T-helper 17 cell (primary cell): ENCODE measurements around the gene MUC2. TPM values are rescaled to one million over a fixed set of nuclear protein-coding genes. Genes with fewer than 3 reads are reported as not detected.

Experiments
- ATAC-seq: fragments of 150-1000 bp; cut with Tn5 transposase; 2 replicates; pipeline ENCODE4 v1.10.0; 2021; ENCODE audit warnings: mild to moderate bottlenecking, moderate library complexity
- DNase-seq, 3 donors: peaks; one replicate each; pipeline versions ENCODE4 v3.0.0 to v3.0.0-alpha.2; 2020 to 2021
- H3K9me3 ChIP-seq: one replicate; pipeline ENCODE4 v1.7.0; 2013; ENCODE audit warnings: low read length, mild to moderate bottlenecking; ENCODE audit not compliant: control insufficient read depth, poor library complexity, severe bottlenecking
- H3K27ac Mint-ChIP-seq: one replicate; pipeline ENCODE4 v1.8.0; 2022; ENCODE audit warnings: mild to moderate bottlenecking, moderate library complexity, mixed read lengths
- H3K27me3 Mint-ChIP-seq: one replicate; pipeline ENCODE4 v1.8.0; 2022; ENCODE audit warnings: mixed read lengths
- H3K36me3 Mint-ChIP-seq: one replicate; pipeline ENCODE4 v1.8.0; 2022; ENCODE audit warnings: low read depth, mixed read lengths
- H3K4me1 Mint-ChIP-seq: one replicate; pipeline ENCODE4 v1.8.0; 2022; ENCODE audit warnings: mild to moderate bottlenecking, mixed read lengths
- H3K4me3 Mint-ChIP-seq: one replicate; pipeline ENCODE4 v1.8.0; 2022; ENCODE audit warnings: mild to moderate bottlenecking, moderate library complexity, mixed read lengths
- total RNA-seq, 4 donors: library from RNA in 2 of 4; stranded (reverse) in 2 of 4; gene quantifications; one replicate each; pipeline ENCODE4 v1.2.3 and lab custom pipeline; 2022 to 2026

MUC2 gene
- total RNA-seq, 2 donors from 2014 or later: not detected

GRCh38 chr11:1060852-1061616, 13.6 kb upstream of the MUC2 start:
- H3K36me3 Mint-ChIP-seq: no peaks in the 10 kb centered on the region
- ATAC-seq (no peak), DNase-seq (no peak)
- H3K9me3 ChIP-seq: no peaks in the 10 kb centered on the region
- H3K27ac Mint-ChIP-seq: no peak overlapping the region
- no peak overlapping the region for H3K4me3 Mint-ChIP-seq
- peaks cover 9% of the 10 kb centered on the region for H3K4me1 Mint-ChIP-seq
- peaks cover 38% of the 10 kb centered on the region for H3K27me3 Mint-ChIP-seq

GRCh38 chr11:1062075-1062820, 12.4 kb upstream of the MUC2 start:
- H3K27me3 Mint-ChIP-seq: peaks cover 29% of the 10 kb centered on the region
- H3K27ac Mint-ChIP-seq: peak overlapping the region; percentile 46
- no peak for ATAC-seq
- no peaks in the 10 kb centered on the region for H3K36me3 Mint-ChIP-seq
- H3K4me1 Mint-ChIP-seq: peaks cover 9% of the 10 kb centered on the region
- peak in 1 of 3 donors; percentile 1 for DNase-seq
- no peak overlapping the region for H3K4me3 Mint-ChIP-seq
- H3K9me3 ChIP-seq: no peaks in the 10 kb centered on the region

- Mint-ChIP-seq H3K4me1 (peaks cover 9% of the 10 kb centered on the region), H3K27me3 (peaks cover 23% of the 10 kb centered on the region), H3K27ac (no peak overlapping the region), H3K36me3 (no peaks in the 10 kb centered on the region), H3K4me3 (no peak overlapping the region)
- H3K9me3 ChIP-seq: no peaks in the 10 kb centered on the region
- ATAC-seq (no peak), DNase-seq (no peak)
Observed at GRCh38 chr11:1064167-1064566, 10.5 kb upstream of the MUC2 start.

- Mint-ChIP-seq H3K4me3 (no peak overlapping the region), H3K27ac (no peak overlapping the region), H3K4me1 (peaks cover 5% of the 10 kb centered on the region), H3K27me3 (peaks cover 27% of the 10 kb centered on the region), H3K36me3 (no peaks in the 10 kb centered on the region)
- DNase-seq (peak in 1 of 3 donors; percentile 0), ATAC-seq (no peak)
- no peaks in the 10 kb centered on the region for H3K9me3 ChIP-seq
Observed at GRCh38 chr11:1067812-1068496, 6.7 kb upstream of the MUC2 start.

- ATAC-seq (no peak), DNase-seq (no peak)
- H3K4me1 Mint-ChIP-seq: peaks cover 2% of the 10 kb centered on the region
- H3K4me3 Mint-ChIP-seq: no peak overlapping the region
- peaks cover 22% of the 10 kb centered on the region for H3K27me3 Mint-ChIP-seq
- no peaks in the 10 kb centered on the region for H3K36me3 Mint-ChIP-seq
- no peak overlapping the region for H3K27ac Mint-ChIP-seq
- H3K9me3 ChIP-seq: no peaks in the 10 kb centered on the region
Observed at GRCh38 chr11:1069740-1070139, 4.9 kb upstream of the MUC2 start.

- no peaks in the 10 kb centered on the region for H3K36me3 Mint-ChIP-seq
- DNase-seq (peak in 1 of 3 donors; percentile 2), ATAC-seq (no peak)
- H3K4me1 Mint-ChIP-seq: peaks cover 2% of the 10 kb centered on the region
- no peak overlapping the region for H3K27ac Mint-ChIP-seq
- peaks cover 21% of the 10 kb centered on the region for H3K27me3 Mint-ChIP-seq
- H3K9me3 ChIP-seq: no peaks in the 10 kb centered on the region
- H3K4me3 Mint-ChIP-seq: no peak overlapping the region
Observed at GRCh38 chr11:1070594-1071462, 3.8 kb upstream of the MUC2 start.

GRCh38 chr11:1071571-1072115, 3.0 kb upstream of the MUC2 start:
- Mint-ChIP-seq H3K4me1 (peaks cover 2% of the 10 kb centered on the region), H3K27ac (no peak overlapping the region), H3K36me3 (no peaks in the 10 kb centered on the region), H3K4me3 (no peak overlapping the region), H3K27me3 (peaks cover 19% of the 10 kb centered on the region)
- ATAC-seq (no peak), DNase-seq (peak in 1 of 3 donors; percentile 2)
- H3K9me3 ChIP-seq: no peaks in the 10 kb centered on the region

- H3K36me3 Mint-ChIP-seq: no peaks in the 10 kb centered on the region
- no peaks in the 10 kb centered on the region for H3K9me3 ChIP-seq
- no peak for ATAC-seq
- no peak overlapping the region for H3K27ac Mint-ChIP-seq
- H3K4me1 Mint-ChIP-seq: peaks cover 2% of the 10 kb centered on the region
- H3K27me3 Mint-ChIP-seq: peaks cover 19% of the 10 kb centered on the region
- no peak overlapping the region for H3K4me3 Mint-ChIP-seq
- DNase-seq: peak in 2 of 3 donors; percentile 1 to 4
Observed at GRCh38 chr11:1072116-1072820, 2.4 kb upstream of the MUC2 start.

GRCh38 chr11:1072821-1073231, 1.8 kb upstream of the MUC2 start:
- peak in 1 of 3 donors; percentile 2 for DNase-seq
- H3K9me3 ChIP-seq: no peaks in the 10 kb centered on the region
- Mint-ChIP-seq H3K27ac (no peak overlapping the region), H3K27me3 (peaks cover 15% of the 10 kb centered on the region), H3K4me1 (peaks cover 2% of the 10 kb centered on the region), H3K4me3 (no peak overlapping the region), H3K36me3 (no peaks in the 10 kb centered on the region)
- ATAC-seq: no peak

GRCh38 chr11:1073261-1073724, 1.4 kb upstream of the MUC2 start:
- Mint-ChIP-seq H3K36me3 (no peaks in the 10 kb centered on the region), H3K27me3 (peaks cover 13% of the 10 kb centered on the region), H3K27ac (no peak overlapping the region), H3K4me1 (peaks cover 2% of the 10 kb centered on the region), H3K4me3 (no peak overlapping the region)
- ATAC-seq (no peak), DNase-seq (peak in 2 of 3 donors; percentile 2 to 7)
- no peaks in the 10 kb centered on the region for H3K9me3 ChIP-seq

GRCh38 chr11:1073851-1074243, 827 bp upstream of the MUC2 start:
- H3K36me3 Mint-ChIP-seq: no peaks in the 10 kb centered on the region
- H3K4me1 Mint-ChIP-seq: peaks cover 2% of the 10 kb centered on the region
- peaks cover 13% of the 10 kb centered on the region for H3K27me3 Mint-ChIP-seq
- H3K4me3 Mint-ChIP-seq: no peak overlapping the region
- DNase-seq: peak in 1 of 3 donors; percentile 1
- ATAC-seq: no peak
- H3K9me3 ChIP-seq: no peaks in the 10 kb centered on the region
- no peak overlapping the region for H3K27ac Mint-ChIP-seq
